H54 (cell line): ENCODE data around the gene FBN1.

Experiments
- DNase-seq: peaks from one replicate; pipeline ENCODE4 v3.0.0; 2011; ENCODE audit warnings: low spot score, mixed read lengths; ENCODE audit not compliant: insufficient read length
- FAIRE-seq: peaks from 3 replicates; lab custom pipeline; 2011; peaks lifted over from hg19 to GRCh38; lab: Jason Lieb, UNC
- POLR2A ChIP-seq: IDR thresholded peaks from 2 replicates; pipeline ENCODE4 v1.6.1; 2011; ENCODE audit warnings: low read depth, mild to moderate bottlenecking, low read length

FBN1 gene

GRCh38 chr15:48451241-48451640, 194.3 kb downstream of the FBN1 start:
- DNase-seq (no peak), FAIRE-seq (no peak)
- no peak for TF ChIP-seq POLR2A

- FAIRE-seq (no peak), DNase-seq (no peak)
- no peak for TF ChIP-seq POLR2A
Measured at GRCh38 chr15:48449734-48450133, 195.8 kb downstream of the FBN1 start.

GRCh38 chr15:48447657-48448056, 197.9 kb downstream of the FBN1 start:
- no peak for TF ChIP-seq POLR2A
- no peak for DNase-seq
- FAIRE-seq, result peak; percentile 78

- FAIRE-seq, result no peak
- no peak for DNase-seq
Measured at GRCh38 chr15:48447058-48447457, 198.5 kb downstream of the FBN1 start.

GRCh38 chr15:48442011-48442410, 203.5 kb downstream of the FBN1 start:
- DNase-seq (no peak), FAIRE-seq (no peak)
- TF ChIP-seq POLR2A, result no peak

More at GRCh38 chr15:48447058-48447457, 198.5 kb downstream of the FBN1 start:
- TF ChIP-seq POLR2A, result no peak

- no peak for DNase-seq
- no peak for TF ChIP-seq POLR2A
- FAIRE-seq, result no peak
Measured at GRCh38 chr15:48440084-48440483, 205.4 kb downstream of the FBN1 start.

GRCh38 chr15:48437178-48437577, 208.3 kb downstream of the FBN1 start:
- FAIRE-seq (no peak), DNase-seq (no peak)
- no peak for TF ChIP-seq POLR2A

GRCh38 chr15:48435321-48435720, 210.2 kb downstream of the FBN1 start:
- no peak for FAIRE-seq
- TF ChIP-seq POLR2A, result no peak

GRCh38 chr15:48433226-48433886, 212.2 kb downstream of the FBN1 start:
- FAIRE-seq (no peak), DNase-seq (peak; percentile 7)
- TF ChIP-seq POLR2A, result no peak

More at GRCh38 chr15:48435321-48435720, 210.2 kb downstream of the FBN1 start:
- no peak for DNase-seq

GRCh38 chr15:48432688-48433087, 212.8 kb downstream of the FBN1 start:
- FAIRE-seq, result no peak
- no peak for TF ChIP-seq POLR2A

GRCh38 chr15:48427960-48428547, 217.5 kb downstream of the FBN1 start:
- DNase-seq (peak; percentile 6), FAIRE-seq (no peak)
- TF ChIP-seq POLR2A, result no peak

More at GRCh38 chr15:48432688-48433087, 212.8 kb downstream of the FBN1 start:
- no peak for DNase-seq

GRCh38 chr15:48427479-48427878, 218.0 kb downstream of the FBN1 start:
- no peak for DNase-seq
- TF ChIP-seq POLR2A, result no peak

GRCh38 chr15:48426941-48427340, 218.6 kb downstream of the FBN1 start:
- FAIRE-seq (no peak), DNase-seq (no peak)
- TF ChIP-seq POLR2A, result no peak

More at GRCh38 chr15:48427479-48427878, 218.0 kb downstream of the FBN1 start:
- no peak for FAIRE-seq

GRCh38 chr15:48426044-48426443, 219.5 kb downstream of the FBN1 start:
- no peak for TF ChIP-seq POLR2A
- FAIRE-seq, result no peak

GRCh38 chr15:48425051-48425450, 220.5 kb downstream of the FBN1 start:
- no peak for FAIRE-seq
- TF ChIP-seq POLR2A, result no peak
- DNase-seq, result no peak

More at GRCh38 chr15:48426044-48426443, 219.5 kb downstream of the FBN1 start:
- DNase-seq, result no peak
